ENCODE measurements around the gene CHAD.

The CHAD gene

DNA sequence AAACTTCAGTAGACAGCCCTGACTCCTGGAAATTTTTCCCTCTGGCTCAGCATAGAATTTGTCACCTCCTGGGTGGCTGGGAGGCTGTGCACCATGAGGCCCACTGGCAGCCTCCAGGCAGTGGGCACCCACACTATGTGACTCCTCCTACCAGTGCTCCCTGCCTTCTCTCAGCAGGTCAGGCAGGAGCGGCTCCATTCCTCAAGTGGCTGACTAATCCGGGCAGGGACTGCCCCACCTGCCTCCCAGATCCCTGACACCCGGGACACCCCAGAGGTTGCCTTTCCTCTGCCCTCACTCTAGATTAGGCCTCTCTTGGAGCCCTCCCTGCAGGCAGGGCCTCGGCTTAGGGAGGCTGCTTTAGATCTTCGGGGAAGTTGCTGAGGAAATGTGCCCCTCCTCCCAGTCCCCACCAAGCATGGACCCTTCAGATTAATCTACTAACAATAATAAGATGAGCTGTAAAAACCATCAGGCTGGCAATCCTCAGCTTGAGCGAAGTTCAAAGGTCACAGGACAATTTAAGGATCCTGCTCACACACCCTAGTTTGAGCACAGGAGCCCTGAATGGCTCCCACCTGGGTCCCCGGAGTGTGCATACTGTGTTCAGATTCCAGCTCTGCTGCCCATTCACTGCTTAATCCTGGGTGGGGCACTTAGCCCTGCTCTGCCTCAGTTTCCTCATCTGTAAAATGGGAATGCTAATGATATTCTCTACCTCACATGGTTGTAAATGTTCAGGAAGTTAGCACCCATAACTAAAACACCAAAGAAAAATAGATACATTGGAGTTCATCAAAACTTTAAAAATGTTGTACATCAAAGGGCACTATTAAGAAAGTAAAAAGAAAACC lies 29.6 kb upstream of the CHAD start:
- H3K9me3 ChIP-seq (ENCODE audit: insufficient read depth, low read depth, low read length), result no peaks in the 10 kb centered on the region
- H3K4me2 ChIP-seq (ENCODE audit: low read depth, low read length, poor library complexity, severe bottlenecking), result no peak overlapping the region
- no peak for TF ChIP-seq CTCF (conservative IDR thresholded peaks at IDR 0.05; ENCODE audit: low read length)
- H3K4me3 ChIP-seq (ENCODE audit: low read length, poor library complexity, severe bottlenecking), result no peak overlapping the region
- H2AFZ ChIP-seq (ENCODE audit: low read length), result no peak overlapping the region
- H3K79me2 ChIP-seq (ENCODE audit: insufficient read depth, low read length), result no peaks in the 10 kb centered on the region
- no peaks in the 10 kb centered on the region for H3K36me3 ChIP-seq (ENCODE audit: insufficient read depth, low read length)
- no peaks in the 10 kb centered on the region for H4K20me1 ChIP-seq (ENCODE audit: insufficient read depth, low read length, poor library complexity, severe bottlenecking)
- H3K27me3 ChIP-seq (ENCODE audit: insufficient read depth, low read length, poor library complexity, severe bottlenecking), result no peaks in the 10 kb centered on the region
- H3K9ac ChIP-seq (ENCODE audit: low read depth, low read length, poor library complexity, severe bottlenecking), result no peak overlapping the region
- no peaks in the 10 kb centered on the region for H3K9me2 ChIP-seq (replicated peaks; ENCODE audit: low read depth, low read length)
- no peaks in the 10 kb centered on the region for H3F3A ChIP-seq (ENCODE audit: low read depth)
- no peaks in the 10 kb centered on the region for H3K4me1 ChIP-seq (ENCODE audit: insufficient read depth, low read length, poor library complexity, severe bottlenecking)

DNA sequence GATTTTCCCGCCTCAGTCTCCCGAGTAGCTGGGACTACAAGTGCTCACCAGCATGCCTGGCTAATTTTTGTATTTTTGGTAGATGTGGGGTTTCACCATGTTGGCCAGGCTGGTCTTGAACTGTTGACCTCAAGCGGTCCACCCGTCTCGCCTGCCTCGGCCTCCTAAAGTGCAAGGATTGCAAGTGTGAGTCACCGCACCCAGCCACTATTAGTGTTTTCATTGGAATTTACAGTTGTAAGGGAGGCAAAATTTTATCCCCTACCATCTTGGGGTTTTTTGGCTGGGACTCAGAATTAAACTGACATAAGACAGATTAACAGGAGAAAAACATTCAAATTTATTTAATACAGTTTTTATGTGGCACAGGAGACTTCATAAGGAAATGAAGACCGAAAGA lies 27.2 kb upstream of the CHAD start:
- no peaks in the 10 kb centered on the region for H4K20me1 ChIP-seq (ENCODE audit: insufficient read depth, low read length, poor library complexity, severe bottlenecking)
- TF ChIP-seq CTCF (conservative IDR thresholded peaks at IDR 0.05; ENCODE audit: low read length), result no peak
- TF ChIP-seq EZH2phosphoT487 (IDR thresholded peaks at IDR 0.05; ENCODE audit: borderline replicate concordance), result no peak
- H3K79me2 ChIP-seq (ENCODE audit: insufficient read depth, low read length), result no peaks in the 10 kb centered on the region
- no peak overlapping the region for H3K4me3 ChIP-seq (ENCODE audit: low read length, poor library complexity, severe bottlenecking)
- no peaks in the 10 kb centered on the region for H3K9me2 ChIP-seq (replicated peaks; ENCODE audit: low read depth, low read length)
- H3K4me2 ChIP-seq (ENCODE audit: low read depth, low read length, poor library complexity, severe bottlenecking), result no peak overlapping the region
- H3K27me3 ChIP-seq (ENCODE audit: insufficient read depth, low read length, poor library complexity, severe bottlenecking), result no peaks in the 10 kb centered on the region
- no peaks in the 10 kb centered on the region for H3K4me1 ChIP-seq (ENCODE audit: insufficient read depth, low read length, poor library complexity, severe bottlenecking)
- no peak overlapping the region for H2AFZ ChIP-seq (ENCODE audit: low read length)
- H3K36me3 ChIP-seq (ENCODE audit: insufficient read depth, low read length), result no peaks in the 10 kb centered on the region
- H3F3A ChIP-seq (ENCODE audit: low read depth), result no peaks in the 10 kb centered on the region
- H3K9me3 ChIP-seq (ENCODE audit: insufficient read depth, low read depth, low read length), result no peaks in the 10 kb centered on the region
- H3K9ac ChIP-seq (ENCODE audit: low read depth, low read length, poor library complexity, severe bottlenecking), result no peak overlapping the region

DNA sequence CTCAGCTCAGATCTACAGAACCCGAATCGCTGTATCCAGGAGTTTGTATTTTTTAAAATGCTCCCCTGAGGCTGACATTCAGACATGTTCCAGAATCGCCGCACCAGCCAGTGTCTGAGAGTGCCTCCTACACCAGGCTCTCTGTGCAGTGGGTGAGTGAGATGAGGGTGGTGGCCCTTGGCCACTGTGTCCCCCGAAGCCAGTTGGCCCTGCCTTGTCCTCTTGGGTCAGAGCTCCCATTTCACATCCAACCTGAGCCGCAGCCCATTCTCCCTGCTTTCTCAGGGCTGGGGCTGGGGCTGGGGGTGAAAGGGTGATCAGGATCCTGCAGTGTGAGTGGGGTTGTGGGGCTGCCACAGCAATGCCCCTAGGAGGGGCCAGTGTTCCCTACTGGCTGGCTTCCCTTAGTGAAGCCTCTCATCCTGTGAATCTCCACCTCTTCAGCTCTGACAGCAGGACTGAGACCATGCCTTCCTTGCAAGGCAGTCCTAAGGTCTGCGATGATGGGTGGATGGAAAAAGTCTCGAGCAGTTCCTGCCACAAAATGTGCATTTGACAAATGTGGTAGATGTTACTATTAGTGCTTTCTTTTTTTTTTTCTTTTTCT lies 26.6 kb upstream of the CHAD start:
- Histone ChIP-seq H3K9me3 (ENCODE audit: insufficient read depth, low read depth, low read length) (no peaks in the 10 kb centered on the region), H3K4me1 (ENCODE audit: insufficient read depth, low read length, poor library complexity, severe bottlenecking) (no peaks in the 10 kb centered on the region), H3F3A (ENCODE audit: low read depth) (no peaks in the 10 kb centered on the region), H3K79me2 (ENCODE audit: insufficient read depth, low read length) (no peaks in the 10 kb centered on the region), H3K9ac (ENCODE audit: low read depth, low read length, poor library complexity, severe bottlenecking) (no peak overlapping the region), H3K27me3 (ENCODE audit: insufficient read depth, low read length, poor library complexity, severe bottlenecking) (no peaks in the 10 kb centered on the region), H2AFZ (ENCODE audit: low read length) (no peak overlapping the region), H3K36me3 (ENCODE audit: insufficient read depth, low read length) (no peaks in the 10 kb centered on the region), H3K9me2 (replicated peaks; ENCODE audit: low read depth, low read length) (no peaks in the 10 kb centered on the region), H3K4me3 (ENCODE audit: low read length, poor library complexity, severe bottlenecking) (no peak overlapping the region), H3K4me2 (ENCODE audit: low read depth, low read length, poor library complexity, severe bottlenecking) (no peak overlapping the region), H4K20me1 (ENCODE audit: insufficient read depth, low read length, poor library complexity, severe bottlenecking) (no peaks in the 10 kb centered on the region)
- no peak for TF ChIP-seq CTCF (conservative IDR thresholded peaks at IDR 0.05; ENCODE audit: low read length)
- TF ChIP-seq EZH2phosphoT487 (IDR thresholded peaks at IDR 0.05; ENCODE audit: borderline replicate concordance), result no peak
